HEK293 (cell line): ENCODE results near the gene THAP3.

Experiments used
- CTCF ChIA-PET: fragments of 350-600 bp; formaldehyde crosslinking; extraction: SDS; loops from one replicate; lab custom pipeline; 2021; ENCODE audit warnings: antibody characterized with exemption; lab: Yijun Ruan, JAX
- POLR2A ChIA-PET: fragments of 300-600 bp; formaldehyde crosslinking; extraction: SDS; loops from one replicate; lab custom pipeline; 2020; ENCODE audit warnings: antibody characterized with exemption, inconsistent platforms; lab: Yijun Ruan, JAX
- H3K27ac ChIP-seq: fragments of 200-500 bp; sonication (Bioruptor generic); 2 replicates; pipeline ENCODE4 v1.5.1; 2014; ENCODE audit warnings: low read depth, low read length, control low read depth, inconsistent platforms; ENCODE audit errors: extremely low read depth
- H3K36me3 ChIP-seq, 2 experiments: fragments of 200-500 bp in 1 of 2; sonication (Bioruptor generic) in 1 of 2; 1 replicate in 1 of 2; 2 replicates in 1 of 2; pipeline ENCODE4 v1.5.1; 2014 to 2017; ENCODE audit warnings: inconsistent platforms in 2 of 2, low read length in 2 of 2; ENCODE audit not compliant: control insufficient read depth in 2 of 2, insufficient read depth in 1 of 2
- H3K4me1 ChIP-seq: fragments of 200-500 bp; sonication (Bioruptor generic); 2 replicates; pipeline ENCODE4 v1.5.1; 2014; ENCODE audit warnings: mild to moderate bottlenecking, low read length, inconsistent platforms; ENCODE audit not compliant: control insufficient read depth, insufficient read depth
- H3K4me3 ChIP-seq: 2 replicates; pipeline ENCODE4 v1.5.1; 2011; ENCODE audit warnings: low read depth, mild to moderate bottlenecking, control low read depth, low read length, moderate library complexity
- H3K9me3 ChIP-seq: fragments of 200-500 bp; sonication (Bioruptor generic); 2 replicates; pipeline ENCODE4 v1.5.1; 2014; ENCODE audit warnings: low read depth, low read length, inconsistent platforms; ENCODE audit not compliant: control insufficient read depth, insufficient read depth
- FEZF1 ChIP-seq: fragments of 450-650 bp; formaldehyde crosslinking; IDR thresholded peaks from 2 replicates; pipeline ENCODE4 v1.5.1; 2016; ENCODE audit warnings: missing biosample characterization, missing genetic modification characterization
- IKZF3 ChIP-seq: fragments of 450-650 bp; IDR thresholded peaks from 2 replicates; pipeline ENCODE4 v1.5.0; 2018; ENCODE audit warnings: missing biosample characterization, mild to moderate bottlenecking, missing genetic modification characterization, moderate library complexity
- MZF1 ChIP-seq: fragments of 450-650 bp; formaldehyde crosslinking; IDR thresholded peaks from 2 replicates; pipeline ENCODE4 v1.5.1; 2017; ENCODE audit warnings: missing biosample characterization, missing genetic modification characterization, borderline replicate concordance
- PRDM10 ChIP-seq: fragments of 450-650 bp; formaldehyde crosslinking; IDR thresholded peaks from 2 replicates; pipeline ENCODE4 v1.5.1; 2016; ENCODE audit warnings: missing biosample characterization, missing genetic modification characterization
- RBAK ChIP-seq: fragments of 450-650 bp; formaldehyde crosslinking; IDR thresholded peaks from 2 replicates; pipeline ENCODE4 v1.5.1; 2016; ENCODE audit warnings: missing biosample characterization, missing genetic modification characterization
- TCF7L2 ChIP-seq: IDR thresholded peaks from 2 replicates; pipeline ENCODE4 v1.6.1; 2011; ENCODE audit warnings: low read depth, mild to moderate bottlenecking, inconsistent platforms, low read length, moderate library complexity, borderline replicate concordance
- ZFP3 ChIP-seq: fragments of 450-650 bp; formaldehyde crosslinking; IDR thresholded peaks from 2 replicates; pipeline ENCODE4 v1.5.1; 2016; ENCODE audit warnings: low read depth, missing biosample characterization, missing genetic modification characterization
- ZNF112 ChIP-seq: fragments of 450-650 bp; formaldehyde crosslinking; IDR thresholded peaks from 2 replicates; pipeline ENCODE4 v1.5.0; 2017; ENCODE audit warnings: missing biosample characterization, missing genetic modification characterization
- ZNF266 ChIP-seq: fragments of 450-650 bp; formaldehyde crosslinking; IDR thresholded peaks from 2 replicates; pipeline ENCODE4 v1.5.1; 2016; ENCODE audit warnings: missing biosample characterization, missing genetic modification characterization, low read depth
- ZNF416 ChIP-seq: fragments of 450-650 bp; formaldehyde crosslinking; IDR thresholded peaks from 2 replicates; pipeline ENCODE4 v1.5.1; 2016; ENCODE audit warnings: missing biosample characterization, missing genetic modification characterization
- ZNF501 ChIP-seq: fragments of 450-650 bp; formaldehyde crosslinking; IDR thresholded peaks from 2 replicates; pipeline ENCODE4 v1.5.1; 2016; ENCODE audit warnings: missing biosample characterization, missing genetic modification characterization
- ZNF600 ChIP-seq: fragments of 450-650 bp; formaldehyde crosslinking; IDR thresholded peaks from 2 replicates; pipeline ENCODE4 v1.5.1; 2016; ENCODE audit warnings: missing biosample characterization, missing genetic modification characterization
- ZNF629 ChIP-seq: fragments of 450-650 bp; formaldehyde crosslinking; IDR thresholded peaks from 2 replicates; pipeline ENCODE4 v1.5.1; 2017; ENCODE audit warnings: missing biosample characterization, missing genetic modification characterization
- ZNF658 ChIP-seq: fragments of 450-650 bp; formaldehyde crosslinking; IDR thresholded peaks from 2 replicates; pipeline ENCODE4; 2016; ENCODE audit warnings: missing biosample characterization, missing genetic modification characterization
- ZXDB ChIP-seq: fragments of 450-650 bp; formaldehyde crosslinking; IDR thresholded peaks from 2 replicates; pipeline ENCODE4 v1.5.1; 2016; ENCODE audit warnings: missing biosample characterization, missing genetic modification characterization
- TF ChIP-seq, protein P1 (sequence below): fragments of 450-650 bp; formaldehyde crosslinking; IDR thresholded peaks from 2 replicates; pipeline ENCODE4 v1.5.1; 2016; ENCODE audit warnings: missing biosample characterization, missing genetic modification characterization, borderline replicate concordance
- TF ChIP-seq, protein P2 (sequence below): fragments of 450-650 bp; formaldehyde crosslinking; IDR thresholded peaks from 2 replicates; pipeline ENCODE4 v1.5.1; 2016; ENCODE audit warnings: missing biosample characterization, missing genetic modification characterization
- TF ChIP-seq, protein P3 (sequence below): fragments of 450-650 bp; formaldehyde crosslinking; IDR thresholded peaks from 2 replicates; pipeline ENCODE4 v1.5.1; 2017; ENCODE audit warnings: missing biosample characterization, missing genetic modification characterization
- TF ChIP-seq, protein P4 (sequence below): fragments of 450-650 bp; formaldehyde crosslinking; IDR thresholded peaks from 2 replicates; pipeline ENCODE4 v1.5.1; 2016; ENCODE audit warnings: missing biosample characterization, missing genetic modification characterization

The THAP3 gene

GRCh38 chr1:6637770-6638169 is 13.1 kb downstream of the THAP3 start (continued):
- no peak for TF ChIP-seq PRDM10 (tag by site-specific recombination)
- TF ChIP-seq ZNF629: no peak
- TF ChIP-seq, protein P1, sequence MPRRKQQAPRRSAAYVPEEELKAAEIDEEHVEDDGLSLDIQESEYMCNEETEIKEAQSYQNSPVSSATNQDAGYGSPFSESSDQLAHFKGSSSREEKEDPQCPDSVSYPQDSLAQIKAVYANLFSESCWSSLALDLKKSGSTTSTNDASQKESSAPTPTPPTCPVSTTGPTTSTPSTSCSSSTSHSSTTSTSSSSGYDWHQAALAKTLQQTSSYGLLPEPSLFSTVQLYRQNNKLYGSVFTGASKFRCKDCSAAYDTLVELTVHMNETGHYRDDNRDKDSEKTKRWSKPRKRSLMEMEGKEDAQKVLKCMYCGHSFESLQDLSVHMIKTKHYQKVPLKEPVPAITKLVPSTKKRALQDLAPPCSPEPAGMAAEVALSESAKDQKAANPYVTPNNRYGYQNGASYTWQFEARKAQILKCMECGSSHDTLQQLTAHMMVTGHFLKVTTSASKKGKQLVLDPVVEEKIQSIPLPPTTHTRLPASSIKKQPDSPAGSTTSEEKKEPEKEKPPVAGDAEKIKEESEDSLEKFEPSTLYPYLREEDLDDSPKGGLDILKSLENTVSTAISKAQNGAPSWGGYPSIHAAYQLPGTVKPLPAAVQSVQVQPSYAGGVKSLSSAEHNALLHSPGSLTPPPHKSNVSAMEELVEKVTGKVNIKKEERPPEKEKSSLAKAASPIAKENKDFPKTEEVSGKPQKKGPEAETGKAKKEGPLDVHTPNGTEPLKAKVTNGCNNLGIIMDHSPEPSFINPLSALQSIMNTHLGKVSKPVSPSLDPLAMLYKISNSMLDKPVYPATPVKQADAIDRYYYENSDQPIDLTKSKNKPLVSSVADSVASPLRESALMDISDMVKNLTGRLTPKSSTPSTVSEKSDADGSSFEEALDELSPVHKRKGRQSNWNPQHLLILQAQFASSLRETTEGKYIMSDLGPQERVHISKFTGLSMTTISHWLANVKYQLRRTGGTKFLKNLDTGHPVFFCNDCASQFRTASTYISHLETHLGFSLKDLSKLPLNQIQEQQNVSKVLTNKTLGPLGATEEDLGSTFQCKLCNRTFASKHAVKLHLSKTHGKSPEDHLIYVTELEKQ: no peak
- TF ChIP-seq, protein P2, sequence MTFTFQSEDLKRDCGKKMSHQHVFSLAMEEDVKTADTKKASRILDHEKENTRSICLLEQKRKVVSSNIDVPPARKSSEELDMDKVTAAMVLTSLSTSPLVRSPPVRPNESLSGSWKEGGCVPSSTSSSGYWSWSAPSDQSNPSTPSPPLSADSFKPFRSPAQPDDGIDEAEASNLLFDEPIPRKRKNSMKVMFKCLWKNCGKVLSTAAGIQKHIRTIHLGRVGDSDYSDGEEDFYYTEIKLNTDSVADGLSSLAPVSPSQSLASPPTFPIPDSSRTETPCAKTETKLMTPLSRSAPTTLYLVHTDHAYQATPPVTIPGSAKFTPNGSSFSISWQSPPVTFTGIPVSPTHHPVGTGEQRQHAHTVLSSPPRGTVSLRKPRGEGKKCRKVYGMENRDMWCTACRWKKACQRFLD (tag by site-specific recombination): no peak
- no peak for TF ChIP-seq FEZF1 (tag by site-specific recombination)
- TF ChIP-seq MZF1 (tag by site-specific recombination): no peak
- no peak for TF ChIP-seq TCF7L2
- no peak for TF ChIP-seq IKZF3 (tag by site-specific recombination)
- TF ChIP-seq, protein P3, sequence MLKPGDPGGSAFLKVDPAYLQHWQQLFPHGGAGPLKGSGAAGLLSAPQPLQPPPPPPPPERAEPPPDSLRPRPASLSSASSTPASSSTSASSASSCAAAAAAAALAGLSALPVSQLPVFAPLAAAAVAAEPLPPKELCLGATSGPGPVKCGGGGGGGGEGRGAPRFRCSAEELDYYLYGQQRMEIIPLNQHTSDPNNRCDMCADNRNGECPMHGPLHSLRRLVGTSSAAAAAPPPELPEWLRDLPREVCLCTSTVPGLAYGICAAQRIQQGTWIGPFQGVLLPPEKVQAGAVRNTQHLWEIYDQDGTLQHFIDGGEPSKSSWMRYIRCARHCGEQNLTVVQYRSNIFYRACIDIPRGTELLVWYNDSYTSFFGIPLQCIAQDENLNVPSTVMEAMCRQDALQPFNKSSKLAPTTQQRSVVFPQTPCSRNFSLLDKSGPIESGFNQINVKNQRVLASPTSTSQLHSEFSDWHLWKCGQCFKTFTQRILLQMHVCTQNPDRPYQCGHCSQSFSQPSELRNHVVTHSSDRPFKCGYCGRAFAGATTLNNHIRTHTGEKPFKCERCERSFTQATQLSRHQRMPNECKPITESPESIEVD (tag by site-specific recombination): no peak
- no peak for TF ChIP-seq ZNF658 (tag by site-specific recombination)
- no peak for TF ChIP-seq ZNF266
- TF ChIP-seq RBAK (tag by site-specific recombination): no peak
- no peak for TF ChIP-seq ZNF501 (tag by site-specific recombination)
- TF ChIP-seq, protein P4, sequence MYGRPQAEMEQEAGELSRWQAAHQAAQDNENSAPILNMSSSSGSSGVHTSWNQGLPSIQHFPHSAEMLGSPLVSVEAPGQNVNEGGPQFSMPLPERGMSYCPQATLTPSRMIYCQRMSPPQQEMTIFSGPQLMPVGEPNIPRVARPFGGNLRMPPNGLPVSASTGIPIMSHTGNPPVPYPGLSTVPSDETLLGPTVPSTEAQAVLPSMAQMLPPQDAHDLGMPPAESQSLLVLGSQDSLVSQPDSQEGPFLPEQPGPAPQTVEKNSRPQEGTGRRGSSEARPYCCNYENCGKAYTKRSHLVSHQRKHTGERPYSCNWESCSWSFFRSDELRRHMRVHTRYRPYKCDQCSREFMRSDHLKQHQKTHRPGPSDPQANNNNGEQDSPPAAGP: no peak
- TF ChIP-seq ZNF112: no peak
- TF ChIP-seq ZFP3 (tag by site-specific recombination): no peak

DNA sequence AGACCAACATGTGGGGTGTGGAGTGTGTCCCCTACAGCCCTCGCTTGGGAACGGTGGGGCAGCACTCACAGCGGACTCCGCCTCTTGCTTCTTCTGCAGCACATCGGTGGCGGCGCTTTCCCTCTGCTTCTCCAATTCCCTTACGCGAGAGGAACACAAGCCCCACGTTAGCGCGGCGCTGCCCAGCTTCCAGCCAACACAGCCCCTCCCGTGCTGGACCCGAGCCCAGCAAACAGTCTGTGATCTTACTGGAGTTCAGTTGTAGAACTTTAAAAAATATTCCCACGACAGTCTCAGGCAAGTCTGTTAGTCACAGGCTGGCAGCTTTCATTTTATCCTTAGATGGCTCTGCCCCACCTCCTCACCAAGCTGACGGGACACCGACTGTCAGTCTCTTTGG is 13.6 kb downstream of the THAP3 start:
- TF ChIP-seq ZNF600 (tag by site-specific recombination): 0 out of 2 replicates have a peak, but pooled peaks have one; percentile 15
- TF ChIP-seq ZNF416: no peak
- TF ChIP-seq ZXDB (tag by site-specific recombination): no peak
- no peak for TF ChIP-seq PRDM10 (tag by site-specific recombination)
- Histone ChIP-seq H3K27ac (no peak overlapping the region), H3K36me3 (peaks cover 21 to 94% of the 10 kb centered on the region in 2 experiments; a peak in 2 of 3 replicates), H3K9me3 (no peaks in the 10 kb centered on the region), H3K4me1 (no peaks in the 10 kb centered on the region), H3K4me3 (no peak overlapping the region)
- POLR2A ChIA-PET: no interaction called here
- CTCF ChIA-PET: interaction anchor here (1.9 kb wide), 1 partner anchor 8 kb away, joined by 8 read pairs; no protein-coding TSS in a partner anchor
